ENCODE measurements around the gene COX14.

DNA sequence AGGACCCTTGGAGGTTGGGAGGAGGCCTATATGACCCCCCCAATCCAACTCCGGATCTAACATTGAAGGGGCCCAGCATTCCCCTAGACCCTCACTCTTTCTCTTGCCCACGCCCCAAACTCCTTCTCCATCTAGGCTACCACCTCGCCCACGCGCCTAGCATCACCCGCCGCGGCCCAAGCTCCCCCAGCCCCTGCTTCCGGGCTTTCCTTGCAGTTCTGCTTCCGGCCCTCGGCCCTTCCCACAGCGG lies 54.7 kb downstream of the COX14 start:
- TF ChIP-seq TARDBP (IDR thresholded peaks at IDR 0.05), result no peak
- no peak for TF ChIP-seq ELF4 (IDR thresholded peaks at IDR 0.05)
- TF ChIP-seq SP1 (IDR thresholded peaks at IDR 0.05), result no peak
- TF ChIP-seq HDGF (IDR thresholded peaks at IDR 0.05; ENCODE audit: borderline replicate concordance), result no peak
- no peak for TF ChIP-seq FOXA1 (IDR thresholded peaks at IDR 0.05)
- no peak for TF ChIP-seq ARNT (IDR thresholded peaks at IDR 0.05)
- no peak for TF ChIP-seq FOXK2 (IDR thresholded peaks at IDR 0.05)
- TF ChIP-seq FOXM1 (IDR thresholded peaks at IDR 0.05; ENCODE audit: borderline replicate concordance), result no peak
- TF ChIP-seq ZNF384 (IDR thresholded peaks at IDR 0.05), result no peak
- no peak for TF ChIP-seq NFRKB (IDR thresholded peaks at IDR 0.05)
- no peak for TF ChIP-seq LEF1 (IDR thresholded peaks at IDR 0.05; ENCODE audit: borderline replicate concordance)
- no peak for TF ChIP-seq SUZ12 (IDR thresholded peaks at IDR 0.05)
